Activated CD8-positive, alpha-beta memory T cell treated with anti-CD3 and anti-CD28 coated beads for 48 hours (primary cell): ENCODE results near the gene GAGE12G.
"Not testable (repeated sequence)": the region's sequence is repeated elsewhere in the genome, so short reads cannot be mapped to it uniquely, and the experiment has no call there.

Experiments used
- DNase-seq, 3 experiments: peaks; one replicate each; pipeline ENCODE4 v3.0.0-alpha.2; 2020; ENCODE audit warnings: low read depth in 2 of 3, low spot score in 2 of 3

GAGE12G gene

GRCh38 chrX:49570100-49570499 is at the start of gene GAGE12G:
GAGE12G (plus strand) TSS chrX:49570400; CDS start chrX:49571555, 1,155 bp downstream.
- DNase-seq: not testable (repeated sequence)

- DNase-seq: not testable (repeated sequence)
Observed at GRCh38 chrX:49531877-49532276, 38.3 kb upstream of the GAGE12G start, which contains the start of gene GAGE12C. GAGE12C (plus strand) TSS chrX:49532177; CDS start chrX:49533332, 1,155 bp downstream.

- not testable (repeated sequence) for DNase-seq
Observed at GRCh38 chrX:49541433-49541832, 28.8 kb upstream of the GAGE12G start, which contains the start of gene GAGE12D. GAGE12D (plus strand) TSS chrX:49541733; CDS start chrX:49542888, 1,155 bp downstream.

DNA sequence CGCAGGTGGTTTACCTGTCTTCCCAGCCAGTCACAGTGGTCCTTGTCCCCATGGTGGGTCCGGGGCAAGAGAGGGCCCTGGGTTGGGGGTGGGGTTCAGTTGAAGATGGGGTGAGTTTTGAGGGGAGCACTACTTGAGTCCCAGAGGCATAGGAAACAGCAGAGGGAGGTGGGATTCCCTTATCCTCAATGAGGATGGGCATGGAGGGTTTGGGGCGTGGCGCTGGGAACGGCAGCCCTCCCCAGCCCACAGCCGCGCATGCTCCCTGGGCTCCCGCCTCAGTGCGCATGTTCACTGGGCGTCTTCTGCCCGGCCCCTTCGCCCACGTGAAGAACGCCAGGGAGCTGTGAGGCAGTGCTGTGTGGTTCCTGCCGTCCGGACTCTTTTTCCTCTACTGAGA is 19.2 kb upstream of the GAGE12G start, which contains the start of gene GAGE12E:
TSS of gene GAGE12E (plus strand) at position 301 of the 400 bp plus-strand sequence. CDS start 1,155 bp downstream, outside the sequence.
- not testable (repeated sequence) for DNase-seq

DNA sequence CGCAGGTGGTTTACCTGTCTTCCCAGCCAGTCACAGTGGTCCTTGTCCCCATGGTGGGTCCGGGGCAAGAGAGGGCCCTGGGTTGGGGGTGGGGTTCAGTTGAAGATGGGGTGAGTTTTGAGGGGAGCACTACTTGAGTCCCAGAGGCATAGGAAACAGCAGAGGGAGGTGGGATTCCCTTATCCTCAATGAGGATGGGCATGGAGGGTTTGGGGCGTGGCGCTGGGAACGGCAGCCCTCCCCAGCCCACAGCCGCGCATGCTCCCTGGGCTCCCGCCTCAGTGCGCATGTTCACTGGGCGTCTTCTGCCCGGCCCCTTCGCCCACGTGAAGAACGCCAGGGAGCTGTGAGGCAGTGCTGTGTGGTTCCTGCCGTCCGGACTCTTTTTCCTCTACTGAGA is 9.7 kb upstream of the GAGE12G start, which contains the start of gene GAGE12F:
TSS of gene GAGE12F (plus strand) at position 301 of the 400 bp plus-strand sequence. CDS start 1,155 bp downstream, outside the sequence.
- not testable (repeated sequence) for DNase-seq

DNA sequence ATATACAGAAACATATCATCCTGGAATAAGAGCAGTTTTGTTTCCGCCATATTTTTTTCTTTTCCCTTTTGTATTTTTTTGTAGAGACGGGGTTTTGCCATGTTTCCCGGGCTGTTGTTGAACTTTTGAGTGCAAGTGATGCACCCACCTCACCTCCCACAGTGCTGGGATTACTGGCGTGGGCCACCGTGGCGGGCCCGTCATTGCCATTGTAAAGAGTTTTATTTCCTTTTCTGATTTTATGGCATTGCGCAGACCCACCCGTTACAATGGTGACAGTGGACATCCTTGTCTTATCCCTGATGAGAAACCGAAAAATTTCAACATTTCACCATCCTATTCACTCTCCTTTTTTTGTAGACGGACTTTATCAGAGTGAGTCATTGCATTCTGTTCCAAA is 1.5 kb upstream of the GAGE12G start:
- DNase-seq: not testable (repeated sequence)

GRCh38 chrX:49569152-49569551 is 1.0 kb upstream of the GAGE12G start:
- DNase-seq: not testable (repeated sequence)

DNA sequence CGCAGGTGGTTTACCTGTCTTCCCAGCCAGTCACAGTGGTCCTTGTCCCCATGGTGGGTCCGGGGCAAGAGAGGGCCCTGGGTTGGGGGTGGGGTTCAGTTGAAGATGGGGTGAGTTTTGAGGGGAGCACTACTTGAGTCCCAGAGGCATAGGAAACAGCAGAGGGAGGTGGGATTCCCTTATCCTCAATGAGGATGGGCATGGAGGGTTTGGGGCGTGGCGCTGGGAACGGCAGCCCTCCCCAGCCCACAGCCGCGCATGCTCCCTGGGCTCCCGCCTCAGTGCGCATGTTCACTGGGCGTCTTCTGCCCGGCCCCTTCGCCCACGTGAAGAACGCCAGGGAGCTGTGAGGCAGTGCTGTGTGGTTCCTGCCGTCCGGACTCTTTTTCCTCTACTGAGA is 9.4 kb downstream of the GAGE12G start, which contains the start of gene GAGE12H:
TSS of gene GAGE12H (plus strand) at position 301 of the 400 bp plus-strand sequence. CDS start 1,155 bp downstream, outside the sequence.
- DNase-seq: not testable (repeated sequence)

DNA sequence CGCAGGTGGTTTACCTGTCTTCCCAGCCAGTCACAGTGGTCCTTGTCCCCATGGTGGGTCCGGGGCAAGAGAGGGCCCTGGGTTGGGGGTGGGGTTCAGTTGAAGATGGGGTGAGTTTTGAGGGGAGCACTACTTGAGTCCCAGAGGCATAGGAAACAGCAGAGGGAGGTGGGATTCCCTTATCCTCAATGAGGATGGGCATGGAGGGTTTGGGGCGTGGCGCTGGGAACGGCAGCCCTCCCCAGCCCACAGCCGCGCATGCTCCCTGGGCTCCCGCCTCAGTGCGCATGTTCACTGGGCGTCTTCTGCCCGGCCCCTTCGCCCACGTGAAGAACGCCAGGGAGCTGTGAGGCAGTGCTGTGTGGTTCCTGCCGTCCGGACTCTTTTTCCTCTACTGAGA is 19.0 kb downstream of the GAGE12G start, which contains the start of gene GAGE2A:
TSS of gene GAGE2A (plus strand) at position 301 of the 400 bp plus-strand sequence. CDS start 1,155 bp downstream, outside the sequence.
- DNase-seq: not testable (repeated sequence)

DNA sequence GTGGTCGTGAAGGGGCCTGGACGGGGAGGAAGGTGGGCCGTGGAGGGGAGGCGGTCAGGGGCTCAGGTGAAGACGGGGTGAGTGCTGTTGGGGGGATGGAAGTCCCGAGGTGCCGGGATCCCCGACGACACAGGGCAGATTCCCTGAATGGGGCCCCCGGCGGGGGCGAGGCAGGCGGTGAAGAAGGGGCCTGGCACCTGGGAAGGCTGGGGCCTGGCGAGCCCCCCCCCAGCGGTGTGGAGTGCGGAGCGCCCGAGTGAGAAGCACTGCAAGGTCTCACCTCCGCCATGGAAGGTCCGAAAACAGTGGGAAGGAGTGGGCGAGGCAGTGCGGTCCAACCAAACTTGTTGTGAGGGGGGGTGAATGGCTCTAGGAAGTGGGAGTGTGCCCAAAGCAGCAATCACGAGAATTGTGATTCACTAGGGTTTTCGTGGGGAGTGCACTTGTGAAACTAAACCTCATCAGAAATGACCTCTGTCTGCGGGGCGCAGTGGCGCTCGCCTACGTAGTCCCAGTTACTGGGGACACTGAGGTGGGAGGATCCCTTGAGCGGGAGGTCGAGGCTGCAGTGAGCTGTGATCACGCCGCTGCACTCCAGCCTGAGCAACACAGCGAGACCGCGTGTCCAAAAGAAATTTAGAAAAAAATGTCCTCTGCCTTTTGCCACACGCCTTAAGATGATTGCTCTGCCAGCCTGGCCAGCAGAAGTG is 19.7 kb downstream of the GAGE12G start:
- not testable (repeated sequence) for DNase-seq

GRCh38 chrX:49590488-49590887 is 20.3 kb downstream of the GAGE12G start:
- not testable (repeated sequence) for DNase-seq

DNA sequence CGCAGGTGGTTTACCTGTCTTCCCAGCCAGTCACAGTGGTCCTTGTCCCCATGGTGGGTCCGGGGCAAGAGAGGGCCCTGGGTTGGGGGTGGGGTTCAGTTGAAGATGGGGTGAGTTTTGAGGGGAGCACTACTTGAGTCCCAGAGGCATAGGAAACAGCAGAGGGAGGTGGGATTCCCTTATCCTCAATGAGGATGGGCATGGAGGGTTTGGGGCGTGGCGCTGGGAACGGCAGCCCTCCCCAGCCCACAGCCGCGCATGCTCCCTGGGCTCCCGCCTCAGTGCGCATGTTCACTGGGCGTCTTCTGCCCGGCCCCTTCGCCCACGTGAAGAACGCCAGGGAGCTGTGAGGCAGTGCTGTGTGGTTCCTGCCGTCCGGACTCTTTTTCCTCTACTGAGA is 28.5 kb downstream of the GAGE12G start, which contains the start of gene GAGE1:
TSS of gene GAGE1 (plus strand) at position 301 of the 400 bp plus-strand sequence. CDS start 1,155 bp downstream, outside the sequence.
- DNase-seq: not testable (repeated sequence)

GRCh38 chrX:49610718-49611310 is 40.6 kb downstream of the GAGE12G start:
- DNase-seq: no peak

- no peak for DNase-seq
Observed at GRCh38 chrX:49618574-49618973, 48.4 kb downstream of the GAGE12G start.
